ENCODE results near the gene ZNHIT1. TPM values are rescaled to one million over a fixed set of nuclear protein-coding genes. Genes with fewer than 3 reads are reported as not detected.

ZNHIT1 gene
- total RNA-seq, 1 donor from 2014 or later: 53.3 TPM

DNA sequence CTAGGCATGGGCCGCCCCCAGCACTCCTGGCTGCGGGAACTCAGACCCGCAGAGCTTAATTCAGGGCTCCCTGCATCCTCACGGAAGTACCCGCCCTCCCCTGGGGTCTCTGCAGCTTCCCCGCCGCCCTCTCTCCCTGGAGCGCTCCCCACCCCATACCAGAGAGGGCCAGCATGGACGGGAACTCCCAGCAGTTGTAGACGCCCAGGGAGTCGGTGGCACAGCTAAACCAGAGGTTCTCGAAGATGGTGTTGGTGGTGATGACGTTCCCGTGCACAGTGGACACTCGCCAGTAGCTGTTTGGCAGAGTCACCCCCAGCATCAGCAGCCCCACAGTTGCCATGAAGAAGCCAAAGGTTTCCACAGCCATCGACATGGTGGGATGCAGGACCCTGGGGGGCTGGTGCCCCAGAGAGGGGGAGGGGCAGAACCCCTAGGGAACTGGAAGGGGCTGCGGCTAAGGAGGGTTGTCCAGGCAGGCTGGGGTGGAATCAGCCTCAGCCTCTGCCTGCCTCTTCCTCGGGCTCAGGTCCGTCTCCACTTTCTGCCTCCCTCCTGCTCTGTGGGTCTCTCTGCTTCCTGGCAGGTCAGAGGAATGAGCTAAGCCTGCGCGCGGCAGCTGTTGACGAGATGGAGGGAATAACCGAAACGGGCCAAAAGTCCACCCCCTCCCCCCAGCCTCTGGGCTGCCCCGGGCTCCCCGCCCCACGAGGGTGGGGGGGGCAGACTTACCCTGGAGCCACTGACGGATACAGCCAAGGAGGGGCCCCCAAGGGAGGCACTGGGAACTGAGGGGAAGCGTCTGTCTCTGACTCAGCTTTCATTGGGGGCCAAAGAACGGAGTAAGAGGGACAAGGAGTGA lies 19.5 kb downstream of the ZNHIT1 start, which contains the start of gene CLDN15:
CLDN15 (minus strand) TSS at position 597 of the 862 bp plus-strand sequence; CDS start at position 376, 221 bp downstream.
- no peak within 1 kb of the TSS for H3K27ac Mint-ChIP-seq (ENCODE audit: unreplicated experiment)
- no peak within 1 kb of the TSS for H3K4me3 Mint-ChIP-seq
- DNase-seq (ENCODE audit: low read depth, low spot score): no peak
- TF ChIP-seq, protein P1, sequence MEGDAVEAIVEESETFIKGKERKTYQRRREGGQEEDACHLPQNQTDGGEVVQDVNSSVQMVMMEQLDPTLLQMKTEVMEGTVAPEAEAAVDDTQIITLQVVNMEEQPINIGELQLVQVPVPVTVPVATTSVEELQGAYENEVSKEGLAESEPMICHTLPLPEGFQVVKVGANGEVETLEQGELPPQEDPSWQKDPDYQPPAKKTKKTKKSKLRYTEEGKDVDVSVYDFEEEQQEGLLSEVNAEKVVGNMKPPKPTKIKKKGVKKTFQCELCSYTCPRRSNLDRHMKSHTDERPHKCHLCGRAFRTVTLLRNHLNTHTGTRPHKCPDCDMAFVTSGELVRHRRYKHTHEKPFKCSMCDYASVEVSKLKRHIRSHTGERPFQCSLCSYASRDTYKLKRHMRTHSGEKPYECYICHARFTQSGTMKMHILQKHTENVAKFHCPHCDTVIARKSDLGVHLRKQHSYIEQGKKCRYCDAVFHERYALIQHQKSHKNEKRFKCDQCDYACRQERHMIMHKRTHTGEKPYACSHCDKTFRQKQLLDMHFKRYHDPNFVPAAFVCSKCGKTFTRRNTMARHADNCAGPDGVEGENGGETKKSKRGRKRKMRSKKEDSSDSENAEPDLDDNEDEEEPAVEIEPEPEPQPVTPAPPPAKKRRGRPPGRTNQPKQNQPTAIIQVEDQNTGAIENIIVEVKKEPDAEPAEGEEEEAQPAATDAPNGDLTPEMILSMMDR (conservative IDR thresholded peaks at IDR 0.05): no peak
- H3K4me1 Mint-ChIP-seq: no peaks in the 10 kb centered on the region
- no peaks in the 10 kb centered on the region for H3K36me3 Mint-ChIP-seq (ENCODE audit: low read depth)
- H3K9me3 Mint-ChIP-seq: no peaks in the 10 kb centered on the region
- H3K27me3 Mint-ChIP-seq (ENCODE audit: low read depth): peaks cover 8% of the 10 kb centered on the region

DNA sequence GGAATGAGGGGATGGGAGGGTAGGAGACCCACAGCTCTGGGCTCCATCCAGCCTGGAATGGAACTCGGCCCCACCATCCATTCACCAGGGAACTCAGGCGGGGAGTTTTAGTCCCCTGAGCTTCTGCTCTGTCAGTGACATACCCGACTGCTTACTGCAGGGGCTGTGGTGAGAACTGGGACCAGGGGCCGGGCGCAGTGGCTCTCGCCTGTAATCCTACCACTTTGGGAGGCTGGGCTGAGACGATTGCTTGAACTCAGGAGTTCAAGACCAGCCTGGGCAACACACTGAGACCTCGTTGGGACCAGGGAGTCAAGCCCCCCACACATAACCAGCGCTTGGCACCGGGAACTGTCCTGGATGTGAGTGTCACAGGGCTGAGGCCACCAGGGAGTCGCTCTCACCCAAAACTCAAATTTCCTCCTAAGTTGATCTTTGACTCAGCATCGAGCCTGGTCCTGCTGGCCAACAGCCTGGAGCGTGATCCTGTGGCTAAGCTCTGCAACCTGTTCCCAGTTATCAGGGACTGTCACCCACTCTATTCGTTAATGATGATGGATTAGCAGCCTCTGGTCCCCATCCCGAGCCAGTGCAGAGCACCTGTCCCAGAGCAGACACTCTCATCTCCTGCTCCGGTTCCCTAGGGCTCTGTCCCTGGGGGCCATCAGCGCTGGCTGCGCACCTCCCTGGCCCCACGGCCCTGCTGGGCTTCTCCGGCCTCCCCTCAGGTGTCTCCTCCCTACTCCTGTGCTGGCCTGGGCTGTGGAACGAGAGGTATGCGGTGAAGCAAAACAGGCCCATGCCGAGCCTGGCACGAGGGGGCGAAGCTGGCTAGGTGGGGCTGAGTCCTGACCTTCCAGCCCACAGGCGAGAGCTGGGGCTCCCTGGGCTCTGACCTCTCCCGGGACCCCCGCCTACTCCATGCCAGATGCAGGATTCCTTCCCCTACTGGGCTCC lies 20.5 kb downstream of the ZNHIT1 start:
- H3K4me1 Mint-ChIP-seq: peaks cover 1% of the 10 kb centered on the region
- peaks cover 2% of the 10 kb centered on the region for H3K27me3 Mint-ChIP-seq (ENCODE audit: low read depth)
- DNase-seq (ENCODE audit: low read depth, low spot score): no peak
- H3K36me3 Mint-ChIP-seq (ENCODE audit: low read depth): no peaks in the 10 kb centered on the region
- TF ChIP-seq, protein P1 (conservative IDR thresholded peaks at IDR 0.05): no peak
- no peak overlapping the region for H3K4me3 Mint-ChIP-seq
- H3K9me3 Mint-ChIP-seq: no peaks in the 10 kb centered on the region
- H3K27ac Mint-ChIP-seq (ENCODE audit: unreplicated experiment): no peak overlapping the region

DNA sequence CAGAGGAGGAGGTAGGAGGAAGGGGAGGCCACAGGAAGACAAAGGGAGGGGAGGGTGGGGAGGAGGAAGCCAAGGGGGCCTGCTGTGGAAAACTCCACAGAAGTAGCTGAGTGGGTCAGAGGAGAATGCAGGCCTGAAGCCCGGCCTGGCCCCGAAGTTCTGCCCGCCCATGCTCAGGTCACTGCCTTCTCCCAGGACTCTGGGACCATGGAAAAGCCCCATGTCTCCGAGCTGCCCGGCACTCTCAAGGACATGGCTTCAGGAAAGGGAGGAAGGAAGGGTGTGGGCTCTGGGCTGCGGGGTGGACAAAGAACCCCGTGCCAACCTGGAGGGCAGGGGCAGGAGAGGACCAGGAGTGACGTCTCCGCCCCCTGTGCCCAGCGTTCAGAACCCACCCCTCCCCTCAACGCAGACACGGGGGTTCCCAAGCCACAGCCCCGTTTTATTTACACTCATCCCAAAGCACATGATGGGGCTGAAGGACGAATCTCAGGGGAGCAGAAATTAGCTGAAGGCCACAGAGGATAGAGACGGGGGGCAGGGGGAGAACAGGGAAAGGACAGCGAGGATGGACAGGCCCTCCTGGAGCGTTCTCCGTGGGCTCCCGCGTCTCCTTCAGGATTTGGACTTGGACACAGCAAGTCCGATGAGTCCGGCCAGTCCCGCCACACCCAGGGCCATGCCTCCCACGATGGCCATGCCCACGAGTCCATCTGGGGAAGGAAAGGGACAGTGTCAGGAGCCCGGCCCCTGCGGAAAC lies 21.4 kb downstream of the ZNHIT1 start:
- no peaks in the 10 kb centered on the region for H3K36me3 Mint-ChIP-seq (ENCODE audit: low read depth)
- DNase-seq (ENCODE audit: low read depth, low spot score): no peak
- TF ChIP-seq, protein P1 (conservative IDR thresholded peaks at IDR 0.05): no peak
- H3K4me1 Mint-ChIP-seq: peaks cover 7% of the 10 kb centered on the region
- no peak overlapping the region for H3K4me3 Mint-ChIP-seq
- H3K27ac Mint-ChIP-seq (ENCODE audit: unreplicated experiment): no peak overlapping the region
- H3K27me3 Mint-ChIP-seq (ENCODE audit: low read depth): peaks cover 2% of the 10 kb centered on the region
- H3K9me3 Mint-ChIP-seq: no peaks in the 10 kb centered on the region

DNA sequence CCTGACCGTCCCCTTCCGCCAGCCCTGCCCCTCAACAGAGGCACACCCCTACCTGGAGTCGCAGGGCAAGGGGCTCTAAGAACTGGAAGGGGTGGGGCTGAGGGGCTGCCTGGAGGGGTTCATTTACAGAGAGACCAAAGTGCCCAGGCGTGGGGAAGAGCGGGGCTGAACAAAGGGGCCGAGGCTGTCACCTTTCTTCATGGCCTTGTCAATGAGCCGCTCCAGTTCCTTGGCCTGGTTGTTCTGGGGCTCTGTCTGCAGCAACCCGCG lies 21.9 kb downstream of the ZNHIT1 start:
- H3K27me3 Mint-ChIP-seq (ENCODE audit: low read depth): peaks cover 2% of the 10 kb centered on the region
- no peak overlapping the region for H3K27ac Mint-ChIP-seq (ENCODE audit: unreplicated experiment)
- TF ChIP-seq, protein P1 (conservative IDR thresholded peaks at IDR 0.05): no peak
- no peak for DNase-seq (ENCODE audit: low read depth, low spot score)
- no peaks in the 10 kb centered on the region for H3K36me3 Mint-ChIP-seq (ENCODE audit: low read depth)
- H3K4me3 Mint-ChIP-seq: peak overlapping the region; percentile 47
- H3K9me3 Mint-ChIP-seq: no peaks in the 10 kb centered on the region
- peaks cover 9% of the 10 kb centered on the region for H3K4me1 Mint-ChIP-seq
